ENCODE results near the gene PFDN6.

- TF ChIP-seq ETS1 (conservative IDR thresholded peaks at IDR 0.05; ENCODE audit: control insufficient read depth, low read depth, low read length) (no peak), E2F1 (CRISPR knock-in tag; IDR thresholded peaks at IDR 0.05) (no peak)
These were observed 31.1 kb downstream of the PFDN6 start for GRCh38 chr6:33320315-33321181.

Measured in K562 (cell line).